Sigmoid colon (tissue), 4 donors: Measurements from ENCODE around the gene MTR.

Experiments used
- CTCF ChIP-seq, 4 experiments: fragments of 450-650 bp in 3 of 4; fragments of 200-600 bp in 1 of 4; IDR thresholded peaks; one replicate each; pipeline ENCODE4 v1.5.1; 2016 to 2019; ENCODE audit warnings: antibody characterized with exemption in 4 of 4, mild to moderate bottlenecking in 3 of 4, moderate library complexity in 2 of 4
- EP300 ChIP-seq, 4 donors: sonication (generic); formaldehyde crosslinking; IDR thresholded peaks; one replicate each; pipeline ENCODE4 v1.6.1; 2017; ENCODE audit warnings: antibody characterized with exemption in 4 of 4
- POLR2A ChIP-seq, 2 donors: fragments of 450-650 bp; IDR thresholded peaks; one replicate each; pipeline ENCODE4 v1.6.1; 2016; ENCODE audit warnings: antibody characterized with exemption in 2 of 2, mild to moderate bottlenecking in 2 of 2, moderate library complexity in 2 of 2
- POLR2AphosphoS5 ChIP-seq, 4 donors: sonication (generic); formaldehyde crosslinking; IDR thresholded peaks; one replicate each; pipeline ENCODE4 v1.6.1; 2017; ENCODE audit warnings: antibody characterized with exemption in 4 of 4

- TF ChIP-seq CTCF (IDR thresholded peaks at IDR 0.05) = no peak
- TF ChIP-seq POLR2A (IDR thresholded peaks at IDR 0.05) = no peak
- TF ChIP-seq EP300 (IDR thresholded peaks at IDR 0.05) = no peak
- no peak for TF ChIP-seq POLR2AphosphoS5 (IDR thresholded peaks at IDR 0.05)
Measured at GRCh38 chr1:236951672-236952071, 156.6 kb downstream of the MTR start.
